GM23248 (cell line): ENCODE data around the gene ZIC4. TPM values are rescaled to one million over a fixed set of nuclear protein-coding genes. Genes with fewer than 3 reads are reported as not detected.

Experiments
- DNase-seq: peaks from one replicate; pipeline ENCODE4 v3.0.0-alpha.2; 2015
- H2AFZ ChIP-seq: fragments of 200-600 bp; sonication (generic); 2 replicates; pipeline ENCODE4 v1.6.1; 2016; ENCODE audit warnings: antibody characterized with exemption
- H3F3A ChIP-seq: fragments of 200-600 bp; sonication (generic); 2 replicates; pipeline ENCODE4 v1.6.1; 2016; ENCODE audit warnings: mild to moderate bottlenecking, antibody characterized with exemption, mixed run types; ENCODE audit not compliant: insufficient read depth
- H3K27ac ChIP-seq: fragments of 200-600 bp; sonication (generic); 2 replicates; pipeline ENCODE4 v1.5.1; 2016; ENCODE audit warnings: mild to moderate bottlenecking
- H3K27me3 ChIP-seq: fragments of 200-600 bp; sonication (generic); replicated peaks from 2 replicates; pipeline ENCODE4 v1.6.1; 2016; ENCODE audit warnings: mild to moderate bottlenecking; ENCODE audit not compliant: insufficient read depth
- H3K36me3 ChIP-seq: fragments of 200-600 bp; sonication (generic); 2 replicates; pipeline ENCODE4 v1.6.1; 2016; ENCODE audit warnings: low read depth, mild to moderate bottlenecking
- H3K4me1 ChIP-seq: fragments of 200-600 bp; sonication (generic); 2 replicates; pipeline ENCODE4 v1.6.1; 2016; ENCODE audit warnings: mild to moderate bottlenecking; ENCODE audit not compliant: insufficient read depth
- H3K4me2 ChIP-seq: fragments of 200-600 bp; sonication (generic); one replicate; pipeline ENCODE4 v1.6.1; 2016; ENCODE audit warnings: mild to moderate bottlenecking; ENCODE audit not compliant: unreplicated experiment
- H3K4me3 ChIP-seq: fragments of 200-600 bp; sonication (generic); 2 replicates; pipeline ENCODE4 v1.5.1; 2016; ENCODE audit warnings: mild to moderate bottlenecking
- H3K79me2 ChIP-seq: fragments of 200-600 bp; sonication (generic); 2 replicates; pipeline ENCODE4 v1.6.1; 2016; ENCODE audit warnings: mild to moderate bottlenecking; ENCODE audit not compliant: insufficient read depth
- H3K9ac ChIP-seq: fragments of 200-600 bp; sonication (generic); 2 replicates; pipeline ENCODE4 v1.6.1; 2016; ENCODE audit warnings: mild to moderate bottlenecking
- H3K9me2 ChIP-seq: fragments of 200-600 bp; sonication (generic); 2 replicates; pipeline ENCODE4 v1.6.1; 2016; ENCODE audit warnings: mixed run types, mild to moderate bottlenecking, moderate library complexity; ENCODE audit not compliant: insufficient read depth
- H3K9me3 ChIP-seq: fragments of 200-600 bp; sonication (generic); one replicate; pipeline ENCODE4 v1.6.1; 2017; ENCODE audit warnings: low read depth
- H4K20me1 ChIP-seq: fragments of 200-600 bp; sonication (generic); 2 replicates; pipeline ENCODE4 v1.6.0; 2016; ENCODE audit not compliant: insufficient read depth
- EZH2 ChIP-seq: fragments of 200-600 bp; sonication (generic); IDR thresholded peaks from 2 replicates; pipeline ENCODE4 v1.6.1; 2018; ENCODE audit warnings: antibody characterized with exemption, mild to moderate bottlenecking; ENCODE audit not compliant: insufficient read depth, poor library complexity, severe bottlenecking
- EZH2phosphoT487 ChIP-seq: fragments of 200-600 bp; sonication (generic); IDR thresholded peaks from 2 replicates; pipeline ENCODE4 v1.6.1; 2018; ENCODE audit warnings: antibody characterized with exemption, moderate library complexity, mild to moderate bottlenecking, low read depth; ENCODE audit not compliant: insufficient read depth
- WGBS, 2 experiments: methylation state at CpG; one replicate each; pipeline ENCODE4 v1.1.6; 2015 to 2017; ENCODE audit warnings: low lambda C conversion rate in 2 of 2, low coverage in 1 of 2; ENCODE audit errors: missing lambda C conversion rate in 2 of 2; 5-methylcytosine and 5-hydroxymethylcytosine counted together
- in situ Hi-C: fragments of 300-500 bp; cut with MboI; formaldehyde crosslinking; loops from 2 replicates; pipeline ENCODE4 v1.15.0; 2020
- polyA plus RNA-seq: library from polyadenylated mRNA; unstranded; fragments of >200 nt; fragmentation: Nextera tagmentation; extraction: Ambion mirVana; gene quantifications from 2 replicates; pipeline ENCODE4 v1.2.1, GENCODE V29; 2016
- total RNA-seq: library from RNA; depleted of rRNA; stranded (reverse); fragments of >200 nt; shearing (Covaris generic); gene quantifications from 2 replicates; pipeline ENCODE4 v1.2.3, GENCODE V29; 2014

Gene ZIC4
- total and polyA plus RNA-seq, 2 experiments from 2014 or later = 4.3 to 7.0 TPM

DNA sequence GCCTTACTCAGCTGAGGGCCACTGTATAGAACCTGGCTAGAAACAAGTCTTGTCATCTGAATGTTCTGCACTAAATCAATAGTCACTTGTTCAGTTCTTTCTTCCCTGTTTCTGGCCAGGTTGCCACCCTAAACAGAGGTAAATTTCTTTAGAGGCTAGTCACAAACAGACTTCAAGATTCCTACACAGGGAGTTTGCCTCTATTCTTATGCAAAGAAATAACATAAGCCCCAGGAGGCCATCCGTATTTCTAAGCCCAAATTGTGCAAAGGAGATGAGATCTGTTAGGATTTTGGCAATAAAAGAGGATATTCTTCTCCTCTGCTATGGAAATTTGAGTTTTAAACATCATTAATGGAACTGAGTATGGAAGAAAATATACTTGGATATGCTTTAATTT lies 4.9 kb downstream of the ZIC4 start:
- no peak overlapping the region for H3K4me3 ChIP-seq
- no peaks in the 10 kb centered on the region; the same call in 1 of the 2 replicates for H3K36me3 ChIP-seq
- no peak overlapping the region for H2AFZ ChIP-seq
- in situ Hi-C loops = no loop called here
- 97 to 100% methylated on average over 1 of the region's 1 CpG for WGBS, 2 experiments
- no peaks in the 10 kb centered on the region for H3F3A ChIP-seq
- H3K9me3 ChIP-seq = no peaks in the 10 kb centered on the region
- H4K20me1 ChIP-seq = no peaks in the 10 kb centered on the region
- H3K9ac ChIP-seq = no peak overlapping the region
- no peaks in the 10 kb centered on the region for H3K9me2 ChIP-seq
- H3K4me2 ChIP-seq = no peak overlapping the region
- no peaks in the 10 kb centered on the region for H3K27me3 ChIP-seq
- peaks cover 93% of the 10 kb centered on the region for H3K79me2 ChIP-seq
- DNase-seq = no peak
- TF ChIP-seq EZH2phosphoT487 (no peak), EZH2 (no peak)
- H3K27ac ChIP-seq = no peak overlapping the region
- H3K4me1 ChIP-seq = peaks cover 4% of the 10 kb centered on the region; the same call in 1 of the 2 replicates

DNA sequence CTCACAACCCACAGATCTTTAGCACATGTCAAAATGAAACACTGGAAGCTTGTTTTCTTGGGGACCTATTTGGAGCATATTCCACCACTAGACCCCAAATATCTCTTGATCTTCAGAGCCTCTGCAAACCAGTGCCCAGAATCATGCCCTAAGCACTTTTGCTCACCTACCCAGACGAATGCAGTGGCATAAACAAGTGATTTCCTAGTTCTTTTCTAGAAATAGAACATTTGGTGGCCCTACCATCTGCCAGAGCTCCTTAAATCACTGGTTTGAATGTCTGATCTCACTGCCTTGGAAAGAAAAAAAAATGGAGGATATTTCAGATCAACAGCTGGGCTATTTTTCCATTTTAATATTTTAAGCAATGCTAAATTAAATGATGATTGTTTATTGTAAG lies 5.3 kb downstream of the ZIC4 start:
- Histone ChIP-seq H3F3A (no peaks in the 10 kb centered on the region), H3K27ac (no peak overlapping the region), H3K9ac (no peak overlapping the region), H3K9me2 (no peaks in the 10 kb centered on the region), H3K9me3 (no peaks in the 10 kb centered on the region), H3K79me2 (peaks cover 93% of the 10 kb centered on the region), H2AFZ (no peak overlapping the region), H3K4me3 (no peak overlapping the region), H3K27me3 (no peaks in the 10 kb centered on the region), H4K20me1 (no peaks in the 10 kb centered on the region), H3K4me2 (no peak overlapping the region), H3K4me1 (peaks cover 4% of the 10 kb centered on the region; the same call in 1 of the 2 replicates), H3K36me3 (no peaks in the 10 kb centered on the region; the same call in 1 of the 2 replicates)
- DNase-seq = no peak
- WGBS, 2 experiments = 100% methylated on average over 1 of the region's 1 CpG
- no peak for TF ChIP-seq EZH2phosphoT487
- TF ChIP-seq EZH2 = no peak
- in situ Hi-C loops = no loop called here

DNA sequence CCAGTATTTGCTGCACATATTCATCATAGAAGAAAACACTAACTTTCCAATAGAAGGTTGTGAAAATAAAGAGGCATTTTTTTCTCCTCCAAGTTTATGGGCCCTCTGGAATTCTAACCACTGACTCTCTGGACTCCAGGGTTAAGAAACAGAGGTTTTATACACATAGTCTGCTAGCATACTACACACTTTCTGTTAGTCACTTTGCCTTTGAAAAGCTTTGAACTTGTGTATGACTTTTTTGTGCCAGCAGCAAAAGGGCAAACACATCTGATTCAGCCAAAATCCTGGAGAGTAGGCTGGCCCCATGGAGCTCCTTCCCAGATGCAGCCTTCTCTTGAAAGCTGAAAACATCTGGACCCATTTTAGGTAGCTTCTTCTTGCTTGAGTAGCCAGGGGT lies 6.2 kb downstream of the ZIC4 start:
- peak; percentile 59 for DNase-seq

DNA sequence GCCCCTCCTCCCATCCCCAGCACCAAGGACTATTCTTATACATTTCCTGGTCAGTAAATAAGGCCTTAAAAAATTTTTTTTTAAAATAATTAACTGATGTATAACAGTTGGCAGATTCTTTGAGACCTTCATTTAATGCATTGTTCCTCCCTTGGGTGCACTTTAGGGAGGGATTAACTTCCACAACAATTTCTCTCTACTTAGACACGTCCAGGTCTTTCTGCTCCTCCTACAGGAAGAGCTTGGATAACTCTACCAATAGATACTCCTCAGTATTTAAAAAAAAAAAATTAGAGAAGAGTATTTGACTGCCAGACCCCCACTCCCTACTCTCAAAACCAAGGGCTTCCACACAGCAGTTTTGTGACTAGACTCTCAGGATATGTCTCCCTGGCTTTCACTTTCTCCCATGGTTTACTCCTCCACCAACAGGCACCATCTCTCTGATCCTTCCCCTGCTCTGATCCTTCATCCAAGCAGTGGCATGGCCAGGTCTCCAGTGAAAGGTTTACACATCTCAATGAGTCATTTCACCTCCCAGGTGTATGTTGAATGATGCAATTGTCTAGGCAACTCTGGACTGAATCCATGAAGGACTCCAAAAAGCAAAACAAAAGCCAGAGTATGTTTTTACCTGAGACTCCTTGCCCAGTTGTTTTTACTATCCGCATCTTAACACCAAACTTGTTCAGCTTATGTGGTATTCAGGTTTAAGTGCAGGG lies 7.4 kb downstream of the ZIC4 start:
- 0 out of 2 replicates have a peak, but pooled peaks cover under 1% of the 10 kb centered on the region for H3F3A ChIP-seq
- peaks cover 100% of the 10 kb centered on the region for H3K79me2 ChIP-seq
- H4K20me1 ChIP-seq = no peaks in the 10 kb centered on the region
- DNase-seq = no peak
- H3K9me3 ChIP-seq = no peaks in the 10 kb centered on the region
- TF ChIP-seq EZH2 = no peak
- TF ChIP-seq EZH2phosphoT487 = no peak
- no peak overlapping the region for H2AFZ ChIP-seq
- WGBS, 2 experiments = 74 to 90% methylated on average over 2 of the region's 2 CpGs
- in situ Hi-C loops = no loop called here
- no peaks in the 10 kb centered on the region for H3K27me3 ChIP-seq
- H3K4me2 ChIP-seq = no peak overlapping the region
- H3K4me3 ChIP-seq = no peak overlapping the region
- peaks cover 10% of the 10 kb centered on the region; the same call in 1 of the 2 replicates for H3K4me1 ChIP-seq
- no peaks in the 10 kb centered on the region; the same call in 1 of the 2 replicates for H3K36me3 ChIP-seq
- H3K9ac ChIP-seq = no peak overlapping the region
- H3K27ac ChIP-seq = no peak overlapping the region
- no peaks in the 10 kb centered on the region for H3K9me2 ChIP-seq

More for the DNA sequence above, 6.2 kb downstream of the ZIC4 start:
- Histone ChIP-seq H3F3A (no peaks in the 10 kb centered on the region), H3K27me3 (no peaks in the 10 kb centered on the region), H3K9me2 (no peaks in the 10 kb centered on the region), H2AFZ (no peak overlapping the region), H3K4me1 (peaks cover 6% of the 10 kb centered on the region; the same call in 1 of the 2 replicates), H3K27ac (peak overlapping the region; percentile 33; the same call in 1 of the 2 replicates), H3K79me2 (peaks cover 99% of the 10 kb centered on the region), H3K4me2 (no peak overlapping the region), H4K20me1 (no peaks in the 10 kb centered on the region), H3K36me3 (no peaks in the 10 kb centered on the region; the same call in 1 of the 2 replicates), H3K9me3 (no peaks in the 10 kb centered on the region), H3K9ac (no peak overlapping the region), H3K4me3 (no peak overlapping the region)
- in situ Hi-C loops = no loop called here
- TF ChIP-seq EZH2phosphoT487 (no peak), EZH2 (no peak)
